Hematopoietic multipotent progenitor cell treated with erythropoietin and hydrocortisone succinate and interleukin-3 and kit ligand, for 8 days (in vitro differentiated cells): ENCODE results near the gene ESPNL.
A peak's percentile ranks its signal among the peaks of the same experiment; 100 is the strongest.

Source experiments
- DNase-seq: peaks from one replicate; pipeline ENCODE4 v3.0.0-alpha.2; 2015

Gene ESPNL

GRCh38 chr2:238176613-238177012, 76.5 kb downstream of the ESPNL start:
- DNase-seq, result peak; percentile 81

- no peak for DNase-seq
Measured at GRCh38 chr2:238180554-238180953, 80.4 kb downstream of the ESPNL start.

- no peak for DNase-seq
Measured at GRCh38 chr2:238182362-238182761, 82.2 kb downstream of the ESPNL start.
